Hepatocyte (in vitro differentiated cells): ENCODE measurements around the gene ING5.

Experiments used
- EZH2 ChIP-seq: fragments of 200-600 bp; sonication (generic); IDR thresholded peaks from 2 replicates; pipeline ENCODE4 v1.6.1; 2016; ENCODE audit warnings: antibody characterized with exemption, mild to moderate bottlenecking, borderline replicate concordance
- TF ChIP-seq, protein P1 (sequence below): fragments of 200-600 bp; sonication (generic); IDR thresholded peaks from 2 replicates; pipeline ENCODE4 v1.5.1; 2016; ENCODE audit warnings: antibody characterized with exemption, mild to moderate bottlenecking; ENCODE audit not compliant: poor library complexity

- TF ChIP-seq, protein P1, sequence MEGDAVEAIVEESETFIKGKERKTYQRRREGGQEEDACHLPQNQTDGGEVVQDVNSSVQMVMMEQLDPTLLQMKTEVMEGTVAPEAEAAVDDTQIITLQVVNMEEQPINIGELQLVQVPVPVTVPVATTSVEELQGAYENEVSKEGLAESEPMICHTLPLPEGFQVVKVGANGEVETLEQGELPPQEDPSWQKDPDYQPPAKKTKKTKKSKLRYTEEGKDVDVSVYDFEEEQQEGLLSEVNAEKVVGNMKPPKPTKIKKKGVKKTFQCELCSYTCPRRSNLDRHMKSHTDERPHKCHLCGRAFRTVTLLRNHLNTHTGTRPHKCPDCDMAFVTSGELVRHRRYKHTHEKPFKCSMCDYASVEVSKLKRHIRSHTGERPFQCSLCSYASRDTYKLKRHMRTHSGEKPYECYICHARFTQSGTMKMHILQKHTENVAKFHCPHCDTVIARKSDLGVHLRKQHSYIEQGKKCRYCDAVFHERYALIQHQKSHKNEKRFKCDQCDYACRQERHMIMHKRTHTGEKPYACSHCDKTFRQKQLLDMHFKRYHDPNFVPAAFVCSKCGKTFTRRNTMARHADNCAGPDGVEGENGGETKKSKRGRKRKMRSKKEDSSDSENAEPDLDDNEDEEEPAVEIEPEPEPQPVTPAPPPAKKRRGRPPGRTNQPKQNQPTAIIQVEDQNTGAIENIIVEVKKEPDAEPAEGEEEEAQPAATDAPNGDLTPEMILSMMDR, result no peak
- TF ChIP-seq EZH2, result no peak
Observed at GRCh38 chr2:241726459-241726858, 24.6 kb downstream of the ING5 start.
